ES-I3 (cell line): ENCODE data around the gene STXBP2.

Experiments
- H3K36me3 ChIP-seq: 2 replicates; pipeline ENCODE4 v1.6.1; 2013; ENCODE audit warnings: mild to moderate bottlenecking, low read length, control low read depth, moderate library complexity; ENCODE audit not compliant: insufficient read depth
- H3K4me1 ChIP-seq: 2 replicates; pipeline ENCODE4 v1.6.1; 2013; ENCODE audit warnings: mild to moderate bottlenecking, control low read depth, low read length; ENCODE audit not compliant: insufficient read depth
- H3K9ac ChIP-seq: 2 replicates; pipeline ENCODE4 v1.6.1; 2013; ENCODE audit warnings: low read depth, mild to moderate bottlenecking, low read length, moderate library complexity
- H3K9me3 ChIP-seq: 2 replicates; pipeline ENCODE4 v1.6.1; 2013; ENCODE audit warnings: mild to moderate bottlenecking, low read length, moderate library complexity; ENCODE audit not compliant: control insufficient read depth, insufficient read depth

The STXBP2 gene

DNA sequence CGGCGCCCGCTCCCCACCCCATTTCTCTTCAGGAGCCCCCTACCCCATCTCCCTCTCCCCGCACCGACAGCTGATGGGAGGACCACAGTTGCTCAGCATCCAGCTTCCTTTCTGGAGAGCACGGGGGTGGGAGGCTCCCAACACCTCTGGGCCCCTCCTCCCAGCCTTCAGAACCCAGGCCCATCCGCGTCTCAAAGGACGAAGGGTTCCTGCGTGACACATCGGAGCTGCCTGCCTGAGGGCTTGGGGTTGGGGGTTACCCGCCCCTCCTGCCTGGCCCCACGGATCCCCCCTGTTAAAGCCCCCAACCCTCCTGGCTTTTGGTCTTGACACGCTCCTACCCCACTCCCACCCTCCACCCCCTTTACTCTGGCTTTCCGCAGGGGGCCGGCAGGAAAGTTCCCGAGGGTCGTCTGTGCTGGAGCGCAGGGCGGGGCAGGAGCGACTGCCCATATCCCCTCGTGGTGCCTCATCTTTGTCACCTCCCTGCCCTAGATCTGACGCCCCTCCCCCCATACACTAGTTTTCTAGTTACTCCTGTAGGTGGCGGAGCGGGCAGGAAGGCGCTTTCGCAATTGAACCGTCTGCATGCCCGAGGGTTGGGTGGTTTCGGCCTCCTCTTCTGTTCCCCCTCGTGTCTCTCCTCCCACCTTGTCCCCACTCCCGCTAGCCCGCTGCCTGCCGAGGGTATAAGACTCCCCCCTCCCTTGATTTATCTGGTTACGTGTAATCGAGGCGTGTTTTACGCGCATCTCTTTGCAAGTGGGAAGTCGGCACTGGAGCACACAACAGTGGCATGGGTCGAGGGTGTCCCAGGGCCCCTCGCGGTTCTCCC, 44.6 kb downstream of the STXBP2 start:
- no peaks in the 10 kb centered on the region; the same call in 1 of the 2 replicates for H3K36me3 ChIP-seq
- peak overlapping the region; percentile 80; the same call in 1 of the 2 replicates for H3K9ac ChIP-seq
- peaks cover 6% of the 10 kb centered on the region; the same call in 1 of the 2 replicates for H3K4me1 ChIP-seq
- no peaks in the 10 kb centered on the region for H3K9me3 ChIP-seq

DNA sequence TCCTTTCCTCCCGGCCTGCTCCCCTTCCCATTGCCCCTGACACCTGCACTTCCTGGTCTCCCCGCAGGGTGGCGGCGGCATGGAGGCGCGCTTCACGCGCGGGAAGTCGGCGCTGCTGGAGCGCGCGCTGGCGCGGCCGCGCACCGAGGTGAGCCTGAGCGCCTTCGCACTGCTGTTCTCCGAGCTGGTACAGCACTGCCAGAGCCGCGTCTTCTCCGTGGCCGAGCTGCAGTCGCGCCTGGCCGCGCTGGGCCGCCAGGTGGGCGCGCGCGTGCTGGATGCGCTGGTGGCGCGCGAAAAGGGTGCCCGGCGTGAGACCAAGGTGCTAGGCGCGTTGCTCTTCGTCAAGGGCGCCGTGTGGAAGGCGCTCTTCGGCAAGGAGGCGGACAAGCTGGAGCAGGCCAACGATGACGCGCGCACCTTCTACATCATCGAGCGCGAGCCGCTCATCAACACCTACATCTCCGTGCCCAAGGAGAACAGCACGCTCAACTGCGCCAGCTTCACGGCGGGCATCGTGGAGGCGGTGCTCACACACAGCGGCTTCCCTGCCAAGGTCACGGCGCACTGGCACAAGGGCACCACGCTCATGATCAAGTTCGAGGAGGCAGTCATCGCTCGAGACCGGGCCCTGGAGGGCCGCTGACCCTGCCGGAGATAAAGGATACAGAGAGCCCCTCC, 45.4 kb downstream of the STXBP2 start:
- no peak overlapping the region for H3K9ac ChIP-seq
- H3K36me3 ChIP-seq = no peaks in the 10 kb centered on the region; the same call in 1 of the 2 replicates
- no peaks in the 10 kb centered on the region for H3K9me3 ChIP-seq
- peaks cover 6% of the 10 kb centered on the region; the same call in 1 of the 2 replicates for H3K4me1 ChIP-seq

DNA sequence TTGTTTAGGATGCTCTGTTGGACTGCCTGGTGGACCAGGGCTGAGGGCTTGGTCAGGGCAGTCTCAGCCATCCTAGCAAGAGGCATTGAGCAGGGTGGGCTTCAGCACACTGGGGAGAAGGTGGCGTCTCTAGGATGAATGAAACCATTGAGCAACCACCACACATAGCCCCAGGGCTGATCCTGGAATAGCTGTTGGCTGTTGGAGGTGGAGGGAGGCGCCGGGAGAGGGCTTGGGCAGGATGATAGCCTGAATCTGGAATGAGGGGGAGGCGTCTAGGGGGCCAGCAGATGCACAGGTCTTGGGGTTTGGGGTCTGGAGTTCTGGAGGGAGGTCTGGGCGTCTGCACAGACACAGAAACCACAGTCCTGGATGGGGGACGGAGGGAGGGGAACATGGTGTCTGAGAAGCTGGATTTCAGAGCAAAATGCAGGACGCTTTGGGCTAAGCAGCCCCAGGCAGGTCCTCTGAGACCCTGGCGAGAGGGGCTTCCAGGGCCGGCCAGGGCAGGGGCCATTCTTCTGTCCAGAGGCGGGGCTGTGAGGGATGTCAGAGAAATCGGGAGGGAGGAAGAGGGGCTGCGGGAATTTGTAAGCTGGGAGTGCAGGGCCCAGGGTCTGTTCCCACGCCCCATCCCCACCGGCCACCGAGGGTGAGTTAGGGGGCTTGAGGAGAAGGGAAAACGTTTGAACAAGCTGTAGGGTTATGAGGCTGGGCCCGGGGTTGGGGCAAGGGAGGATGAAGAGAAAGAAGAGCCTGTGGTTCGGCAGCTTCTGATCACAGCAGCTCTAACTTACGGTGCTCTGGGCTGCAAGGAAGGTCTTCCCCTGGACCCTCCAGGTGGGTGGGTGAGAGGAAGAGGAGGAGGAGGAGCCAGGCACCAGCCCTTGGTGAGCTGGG, 48.9 kb downstream of the STXBP2 start:
- H3K36me3 ChIP-seq = no peaks in the 10 kb centered on the region; the same call in 1 of the 2 replicates
- no peaks in the 10 kb centered on the region for H3K4me1 ChIP-seq
- no peaks in the 10 kb centered on the region for H3K9me3 ChIP-seq
- peak overlapping the region; percentile 20; the same call in 1 of the 2 replicates for H3K9ac ChIP-seq

DNA sequence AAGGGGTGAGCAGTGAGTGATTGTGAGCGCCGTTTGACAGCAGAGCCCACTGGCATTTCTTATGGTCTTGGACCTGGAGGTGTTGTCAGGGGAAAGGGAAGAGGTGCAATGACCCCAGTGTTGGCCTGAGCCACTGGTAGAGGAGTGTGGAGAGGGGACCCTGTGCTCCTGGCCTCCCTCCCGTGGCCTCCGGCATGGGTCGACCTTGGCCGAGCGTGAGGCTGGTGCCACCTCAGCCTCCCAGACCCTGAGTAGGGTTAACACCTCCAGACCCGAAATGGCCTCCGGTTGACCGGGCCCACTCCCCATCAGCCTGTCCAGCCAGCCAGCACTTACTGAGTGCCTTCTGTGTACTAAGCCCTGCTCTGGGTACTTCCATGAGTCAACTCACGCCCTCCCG, 50.3 kb downstream of the STXBP2 start:
- no peak overlapping the region for H3K9ac ChIP-seq
- no peaks in the 10 kb centered on the region for H3K4me1 ChIP-seq
- H3K36me3 ChIP-seq = no peaks in the 10 kb centered on the region; the same call in 1 of the 2 replicates
- no peaks in the 10 kb centered on the region for H3K9me3 ChIP-seq

DNA sequence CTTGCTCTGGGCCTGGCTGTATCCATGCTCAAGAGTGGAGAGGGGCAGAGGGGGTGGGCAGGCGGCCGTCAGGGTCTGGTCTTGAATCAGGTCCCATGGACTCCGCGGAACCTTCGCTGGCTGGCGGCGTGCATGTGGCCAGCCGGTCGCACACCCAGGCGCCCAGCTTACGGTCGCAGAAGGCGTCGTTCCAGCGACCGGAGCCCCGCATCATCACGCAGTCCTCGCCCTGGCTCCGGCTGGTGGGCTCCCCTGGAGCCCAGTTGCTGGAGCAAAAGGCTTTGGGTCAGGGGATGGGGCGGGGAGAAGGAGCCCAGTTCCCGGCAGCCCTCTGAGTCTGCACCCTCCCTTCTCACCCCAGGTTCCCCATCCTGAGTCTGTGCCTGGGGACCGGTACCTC, 52.3 kb downstream of the STXBP2 start:
- Histone ChIP-seq H3K9ac (no peak overlapping the region), H3K36me3 (no peaks in the 10 kb centered on the region), H3K9me3 (no peaks in the 10 kb centered on the region), H3K4me1 (no peaks in the 10 kb centered on the region)

DNA sequence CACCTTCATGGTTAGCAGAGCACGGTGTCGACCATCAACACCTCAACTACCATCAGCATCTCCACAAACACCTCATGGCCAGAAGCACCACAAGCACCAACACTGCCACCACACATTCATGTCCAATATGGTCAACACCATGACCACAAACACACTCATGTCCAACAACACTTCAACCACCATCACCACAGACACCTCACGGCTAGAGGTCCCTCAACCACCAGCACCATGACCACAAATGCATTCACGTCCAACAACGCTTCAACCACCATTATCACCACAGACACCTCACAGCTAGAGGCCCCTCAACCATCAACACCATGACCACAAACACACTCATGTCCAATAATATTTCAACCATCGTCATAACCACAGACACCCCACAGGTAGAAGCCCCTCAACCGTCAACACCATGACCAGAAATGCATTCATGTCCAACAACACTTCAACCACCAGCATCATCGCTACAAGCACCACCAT, 53.9 kb downstream of the STXBP2 start:
- no peaks in the 10 kb centered on the region for H3K4me1 ChIP-seq
- no peaks in the 10 kb centered on the region for H3K9me3 ChIP-seq
- no peak overlapping the region for H3K9ac ChIP-seq
- no peaks in the 10 kb centered on the region for H3K36me3 ChIP-seq

DNA sequence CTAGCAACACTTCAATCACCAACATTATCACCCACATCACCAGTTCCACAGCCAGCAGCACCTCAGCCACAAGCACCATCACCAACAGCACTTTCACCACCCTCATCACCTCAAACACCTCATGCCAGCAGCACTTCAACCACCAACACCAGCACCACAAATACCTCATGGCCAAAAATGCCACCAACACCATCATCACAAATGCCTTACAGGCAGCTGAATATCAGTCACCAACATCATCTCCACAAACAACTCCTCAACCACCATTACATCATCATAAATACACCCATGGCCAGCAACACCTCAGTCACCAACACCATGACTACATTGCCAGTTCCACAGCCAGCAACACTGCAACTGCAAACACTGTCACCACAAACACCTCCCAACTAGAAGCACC, 54.6 kb downstream of the STXBP2 start:
- no peaks in the 10 kb centered on the region for H3K9me3 ChIP-seq
- H3K36me3 ChIP-seq = no peaks in the 10 kb centered on the region
- no peak overlapping the region for H3K9ac ChIP-seq
- H3K4me1 ChIP-seq = no peaks in the 10 kb centered on the region

DNA sequence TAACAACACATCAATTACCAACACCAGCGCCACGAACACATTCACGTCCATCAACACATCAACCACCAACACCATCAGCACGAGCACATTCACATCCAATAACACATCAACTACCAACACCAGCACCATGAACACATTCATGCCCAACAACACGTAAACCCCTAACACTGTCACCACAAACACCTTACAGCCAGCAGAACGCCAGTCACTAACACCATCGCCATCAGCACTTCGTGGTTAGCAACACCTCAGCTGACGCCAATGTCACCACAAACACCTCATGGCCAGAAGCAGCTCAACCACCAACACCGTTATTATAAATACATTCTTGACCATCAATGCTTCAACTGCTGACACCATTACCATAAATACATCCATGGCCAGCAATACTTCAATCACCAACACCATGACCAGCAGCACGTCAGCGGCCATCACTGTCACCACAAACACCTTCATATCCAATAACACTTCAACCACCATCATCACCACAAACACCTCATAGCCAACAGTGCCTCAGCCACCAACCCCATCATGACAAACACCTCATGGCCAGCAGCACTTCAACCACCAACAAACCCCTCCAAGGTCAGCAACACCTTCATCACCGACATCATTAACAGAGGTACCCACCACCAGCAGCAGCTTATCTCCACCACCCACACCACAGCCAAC, 55.6 kb downstream of the STXBP2 start:
- Histone ChIP-seq H3K4me1 (no peaks in the 10 kb centered on the region), H3K9me3 (no peaks in the 10 kb centered on the region), H3K36me3 (no peaks in the 10 kb centered on the region), H3K9ac (no peak overlapping the region)

DNA sequence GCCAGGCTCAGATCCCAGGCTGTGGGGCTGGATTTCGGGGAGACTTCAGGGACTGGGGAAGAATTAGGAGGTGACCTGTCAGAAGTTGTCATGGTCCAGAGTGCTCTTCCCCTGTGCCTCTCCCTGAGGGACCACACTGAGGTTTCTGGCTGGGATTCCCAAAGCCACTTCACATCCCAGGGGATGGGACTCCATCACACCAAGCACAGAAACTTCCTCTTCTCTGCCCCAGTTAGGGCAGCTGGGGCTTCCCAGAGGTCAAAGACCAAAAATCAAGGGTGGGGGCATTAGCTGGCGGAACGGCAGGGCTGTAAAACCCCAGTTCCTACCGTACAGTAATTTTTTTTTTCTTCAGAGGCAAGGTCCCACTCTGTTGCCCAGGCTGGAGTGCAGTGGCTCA, 57.6 kb downstream of the STXBP2 start:
- Histone ChIP-seq H3K36me3 (no peaks in the 10 kb centered on the region), H3K9me3 (no peaks in the 10 kb centered on the region), H3K9ac (no peak overlapping the region), H3K4me1 (no peaks in the 10 kb centered on the region)
